Ovary (tissue), 9 donors: ENCODE measurements around the gene TEX26. TPM values are rescaled to one million over a fixed set of nuclear protein-coding genes. Genes with fewer than 3 reads are reported as not detected.

ENCODE experiments used
- DNase-seq, 5 donors: peaks; one replicate each; pipeline ENCODE4 v3.0.0-alpha.2; 2019 to 2020
- H3K27ac ChIP-seq, 2 donors: fragments of 200-600 bp; one replicate each; pipeline versions ENCODE4 v1.5.1 to v1.8.0; 2019 to 2022
- H3K27me3 ChIP-seq: fragments of 200-600 bp; one replicate; pipeline ENCODE4 v1.8.0; 2022
- H3K36me3 ChIP-seq: fragments of 200-600 bp; sonication (generic); one replicate; pipeline ENCODE4 v1.5.1; 2019
- H3K4me1 ChIP-seq: one replicate; pipeline ENCODE4 v1.8.1; 2013; ENCODE audit warnings: mild to moderate bottlenecking, moderate library complexity; ENCODE audit not compliant: insufficient read depth
- H3K4me3 ChIP-seq: fragments of 200-600 bp; sonication (generic); one replicate; pipeline ENCODE4 v1.5.1; 2017
- H3K9me3 ChIP-seq, 2 donors: fragments of 200-600 bp in 1 of 2; sonication (generic) in 1 of 2; one replicate each; pipeline versions ENCODE4 v1.5.1 to v1.8.1; 2013 to 2019; ENCODE audit warnings: mild to moderate bottlenecking in 1 of 2, moderate library complexity in 1 of 2
- CTCF ChIP-seq, 3 donors: fragments of 450-650 bp in 2 of 3; fragments of 200-600 bp in 1 of 3; IDR thresholded peaks; one replicate each; pipeline versions ENCODE4 v1.5.1 to v1.8.0; 2016 to 2022; ENCODE audit warnings: antibody characterized with exemption in 3 of 3, mild to moderate bottlenecking in 1 of 3
- EP300 ChIP-seq: sonication (generic); formaldehyde crosslinking; IDR thresholded peaks from one replicate; pipeline ENCODE4 v1.6.1; 2017; ENCODE audit warnings: antibody characterized with exemption
- POLR2A ChIP-seq: fragments of 450-650 bp; IDR thresholded peaks from one replicate; pipeline ENCODE4 v1.6.1; 2017; ENCODE audit warnings: antibody characterized with exemption, mild to moderate bottlenecking, moderate library complexity
- WGBS, 3 donors: extraction: QIAGEN DNeasy Blood & Tissue Kit in 1 of 3; methylation state at CpG; one replicate each; pipeline versions ENCODE4 v1.1.5 to v1.1.7; 2013 to 2017; 5-methylcytosine and 5-hydroxymethylcytosine counted together
- intact Hi-C, 4 donors: fragments of 100-400 bp; cut with DNase I; formaldehyde crosslinking; loops; one replicate each; pipeline versions ENCODE4 v1.11.0 to v1.15.1; 2022 to 2023
- polyA plus RNA-seq, 2 donors: library from polyadenylated mRNA; stranded (reverse); fragments of 200-250 nt in 1 of 2; fragments of 350-450 nt in 1 of 2; fragmentation: Illumina TruSeq in 1 of 2; extraction: RNeasy Lipid Tissue Mini Kit (QIAGEN cat#74804) in 1 of 2; gene quantifications; one replicate each; pipeline ENCODE4 v1.2.3, GENCODE V29; 2013 to 2014
- total RNA-seq, 7 donors: library from RNA; depleted of rRNA in 2 of 7; stranded (reverse); fragments of >200 nt in 2 of 7; fragmentation: NEBNext Ultra II Directional in 3 of 7; extraction: Animal tissue kit (Norgen Biotek cat#: 25700) in 3 of 7; gene quantifications; one replicate each; pipeline versions ENCODE4 v1.1.0 to v1.2.4, GENCODE V29; 2016 to 2023
- donor health status: DM: no; HTN: no; CAD: no; lungs with moderate emphysema.
- donor health status: DM: no; HTN: no; CAD: no.
- donor health status: Bipolar disorder and iron deficiency.
- donor health status: DM: yes; HTN: yes; CAD: no.
- donor health status: DM: no; HTN: no; CAD: no.
- donor health status: DM: yes; HTN: yes; CAD: no.

The TEX26 gene
- total and polyA plus RNA-seq, 9 donors: 0.45 TPM; not detected in 8

DNA sequence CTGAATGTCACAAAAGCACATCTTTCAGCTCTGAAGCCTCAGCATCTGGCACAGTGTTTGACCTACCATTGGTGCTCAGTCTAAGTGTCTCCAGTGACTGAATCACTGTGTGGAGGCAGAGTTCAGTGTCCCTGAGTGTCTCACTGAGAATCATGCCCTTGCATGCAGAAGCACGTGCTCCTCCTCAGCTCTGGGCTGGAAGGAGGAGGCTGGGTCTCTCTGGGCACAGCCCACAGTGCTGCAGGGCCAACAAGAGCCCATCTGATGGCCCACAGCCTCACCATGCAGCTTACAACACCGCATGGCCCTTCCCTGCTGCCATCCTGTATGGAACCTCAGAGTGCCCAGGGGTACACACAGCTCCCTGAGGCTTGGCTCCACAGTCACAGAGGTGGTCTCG is 86.1 kb downstream of the TEX26 start:
- TF ChIP-seq POLR2A (no peak), CTCF (IDR thresholded peaks at IDR 0.05) (no peak), EP300 (no peak)
- Histone ChIP-seq H3K4me3 (no peak overlapping the region), H3K36me3 (no peaks in the 10 kb centered on the region), H3K4me1 (no peaks in the 10 kb centered on the region), H3K27me3 (no peaks in the 10 kb centered on the region), H3K9me3 (no peaks in the 10 kb centered on the region), H3K27ac (no peak overlapping the region)
- 88 to 92% (median 91%) methylated on average over 3 of the region's 3 CpGs for WGBS, 3 donors
- intact Hi-C loops: no loop called here
- no peak for DNase-seq

DNA sequence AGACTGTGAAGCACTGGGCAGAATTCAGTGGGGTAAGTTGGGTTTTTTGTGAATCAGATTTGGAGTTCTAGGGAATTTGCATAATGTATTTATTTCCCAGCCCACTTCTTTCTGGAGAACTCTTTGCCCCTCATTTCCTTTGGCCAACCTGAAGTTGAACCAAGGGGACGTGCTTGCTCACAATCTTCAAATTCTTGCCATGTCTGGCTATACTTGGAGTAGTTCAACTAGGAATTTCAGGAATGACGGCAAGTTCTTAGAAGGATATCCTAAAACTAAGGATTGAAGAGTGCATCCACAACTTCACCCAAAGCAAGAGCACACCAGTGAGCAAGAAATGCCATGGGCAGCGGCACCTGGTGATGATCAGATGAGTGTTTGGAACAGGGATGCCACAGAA is 88.5 kb downstream of the TEX26 start:
- Histone ChIP-seq H3K27ac (no peak overlapping the region), H3K9me3 (no peaks in the 10 kb centered on the region), H3K27me3 (no peaks in the 10 kb centered on the region), H3K4me3 (no peak overlapping the region), H3K4me1 (no peaks in the 10 kb centered on the region), H3K36me3 (no peaks in the 10 kb centered on the region)
- 50 to 59% (median 54%) methylated on average over 3 of the region's 3 CpGs for WGBS, 3 donors
- no peak for DNase-seq
- TF ChIP-seq POLR2A (no peak), EP300 (no peak), CTCF (IDR thresholded peaks at IDR 0.05) (no peak)
- intact Hi-C loops: no loop called here

GRCh38 chr13:31022288-31022895 is 89.9 kb downstream of the TEX26 start:
- Histone ChIP-seq H3K27me3 (no peaks in the 10 kb centered on the region), H3K4me1 (no peaks in the 10 kb centered on the region), H3K36me3 (no peaks in the 10 kb centered on the region), H3K4me3 (no peak overlapping the region), H3K9me3 (no peaks in the 10 kb centered on the region), H3K27ac (no peak overlapping the region)
- no peak for DNase-seq
- TF ChIP-seq EP300 (no peak), CTCF (IDR thresholded peaks at IDR 0.05) (no peak), POLR2A (no peak)
- intact Hi-C loops: no loop called here
- WGBS, 3 donors: 74 to 76% (median 75%) methylated on average over 13 of the region's 13 CpGs

GRCh38 chr13:31022928-31023530 is 90.6 kb downstream of the TEX26 start:
- Histone ChIP-seq H3K4me3 (no peak overlapping the region), H3K36me3 (no peaks in the 10 kb centered on the region), H3K27ac (no peak overlapping the region), H3K4me1 (no peaks in the 10 kb centered on the region), H3K9me3 (no peaks in the 10 kb centered on the region), H3K27me3 (no peaks in the 10 kb centered on the region)
- intact Hi-C loops: no loop called here
- TF ChIP-seq CTCF (IDR thresholded peaks at IDR 0.05) (no peak), POLR2A (no peak), EP300 (no peak)
- no peak for DNase-seq
- WGBS, 3 donors: 24 to 43% (median 40%) methylated on average over 2 of the region's 2 CpGs

Other genes starting within 250 kb of the TEX26 start
- gene ALOX5AP, start 197.1 kb upstream of the TEX26 start, total RNA-seq: 10 to 100 TPM in 4 of 7 donors, 1 to 10 TPM in 3; 3.3 to 30.3 (median 10.8) TPM
- gene ALOX5AP, start 197.1 kb upstream of the TEX26 start, polyA plus RNA-seq: 10 to 100 TPM in 1 of 2 donors, 1 to 10 TPM in 1; 7.8 to 41.6 TPM
- gene MEDAG, start 26.4 kb upstream of the TEX26 start, total RNA-seq: 10 to 100 TPM in 5 of 7 donors, 1 to 10 TPM in 2; 3.5 to 44.0 (median 17.2) TPM
- 10 to 100 TPM in 1 of 2 donors, 1 to 10 TPM in 1; 6.1 to 37.6 TPM for gene MEDAG, start 26.4 kb upstream of the TEX26 start, polyA plus RNA-seq
- 10 to 100 TPM; 21.7 to 93.2 (median 55.8) TPM for gene HSPH1, start 229.2 kb downstream of the TEX26 start, total RNA-seq
- gene HSPH1, start 229.2 kb downstream of the TEX26 start, polyA plus RNA-seq: 10 to 100 TPM; 16.0 to 46.6 TPM